GM18511 (cell line): Measurements from ENCODE around the gene BAG5.

Experiments
- ATAC-seq: cut with Tn5 transposase; IDR thresholded peaks from one replicate; pipeline ENCODE4 v1.9.1; 2021; ENCODE audit warnings: mild to moderate bottlenecking, moderate library complexity; ENCODE audit not compliant: unreplicated experiment

The BAG5 gene

DNA sequence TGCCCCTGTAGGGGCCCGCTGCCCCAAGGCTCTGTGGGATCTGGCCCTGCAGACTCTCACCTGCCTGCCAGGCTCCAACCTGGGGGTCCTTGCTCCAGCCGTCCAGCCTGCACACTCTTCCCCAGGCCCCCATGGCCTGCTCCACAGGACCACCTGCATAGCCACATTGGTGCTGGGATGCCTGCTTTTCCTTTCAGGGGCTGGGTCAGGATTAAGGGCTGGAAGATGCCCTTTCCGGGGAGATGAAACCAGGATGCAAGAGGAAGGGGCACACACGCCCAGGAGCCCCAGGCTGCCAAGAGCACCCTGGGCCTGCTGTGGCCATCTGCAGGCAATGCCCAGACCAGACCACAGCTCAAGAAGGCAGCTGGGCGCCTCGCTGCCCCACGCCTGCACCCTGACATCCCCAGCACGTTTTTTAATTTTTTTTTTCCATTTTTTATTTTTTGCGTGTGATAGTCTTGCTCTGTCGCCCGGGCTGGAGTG is 15.0 kb downstream of the BAG5 start:
- ATAC-seq: no peak

DNA sequence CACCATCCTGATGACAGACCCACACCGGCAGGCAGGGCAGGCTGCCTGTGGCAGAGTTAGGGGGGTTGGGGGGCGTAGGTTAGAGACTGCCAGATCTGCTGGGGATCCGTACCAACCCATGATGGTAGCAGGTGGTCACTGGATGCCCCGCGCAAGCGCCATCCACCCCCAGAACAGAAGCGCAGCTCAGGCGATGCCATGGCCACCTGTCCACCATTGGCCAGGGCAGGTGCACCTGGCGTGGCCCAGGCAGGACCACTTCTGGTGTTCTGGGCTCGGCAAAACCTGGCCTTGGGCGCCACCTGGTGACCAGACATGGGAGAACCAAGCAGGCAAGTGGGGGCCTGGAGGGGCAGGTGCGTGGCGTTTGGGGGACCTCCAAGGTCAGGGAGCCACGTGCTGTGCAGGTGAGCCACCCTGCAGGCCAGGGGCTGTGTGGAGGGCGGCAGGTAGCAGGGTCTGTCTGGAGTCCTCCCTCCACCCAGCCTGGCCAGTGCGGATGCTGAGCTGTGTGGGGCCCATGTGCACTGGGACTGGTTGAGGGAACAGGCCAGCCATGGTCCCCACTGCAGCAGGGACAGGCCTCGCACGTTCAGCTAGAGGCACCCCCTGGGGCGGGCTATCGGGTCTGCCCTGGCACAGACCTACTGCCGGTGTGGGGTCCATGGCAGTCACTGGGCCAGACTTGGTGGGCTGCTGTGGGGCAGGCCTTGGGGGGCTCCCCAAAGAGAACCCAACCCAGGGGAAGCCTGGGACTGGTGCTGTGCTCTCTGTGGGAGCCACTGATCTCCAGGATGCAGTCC is 15.6 kb downstream of the BAG5 start:
- no peak for ATAC-seq

DNA sequence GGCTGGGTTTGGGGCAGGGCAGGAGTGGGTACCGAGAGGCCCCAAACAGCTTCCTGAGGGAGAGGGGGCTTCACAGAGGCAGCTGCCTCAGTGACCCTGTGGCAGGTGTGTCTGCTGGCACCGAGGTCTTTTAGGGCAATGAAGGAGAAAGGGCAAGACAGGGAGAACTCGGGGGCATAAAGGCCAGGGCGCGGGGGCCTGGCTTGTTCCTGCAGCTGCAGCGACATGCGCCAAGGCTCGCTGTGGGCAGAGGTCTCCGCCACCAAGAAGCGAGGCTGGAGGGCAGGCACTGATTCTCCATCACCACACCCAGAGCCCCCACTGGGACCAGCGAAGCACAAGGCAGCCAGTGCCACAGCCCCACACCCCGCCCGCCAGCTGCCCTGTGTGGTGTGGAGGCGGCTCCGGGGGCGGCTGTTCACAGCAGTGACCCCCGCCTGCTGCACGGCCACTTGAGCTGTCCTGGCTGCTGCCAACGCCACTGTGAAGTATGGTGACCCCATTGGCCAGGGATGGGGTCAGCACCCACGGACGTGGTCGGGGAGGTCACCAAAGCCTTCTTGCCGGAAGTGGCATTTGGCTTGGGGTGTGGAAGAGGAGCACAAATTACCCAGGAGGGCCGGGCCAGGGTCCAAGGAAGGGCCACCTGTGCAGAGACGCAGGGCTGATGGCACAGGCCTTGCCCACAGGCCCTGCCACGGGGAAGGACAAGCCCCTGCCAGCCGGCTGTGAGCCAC is 16.4 kb downstream of the BAG5 start:
- no peak for ATAC-seq

DNA sequence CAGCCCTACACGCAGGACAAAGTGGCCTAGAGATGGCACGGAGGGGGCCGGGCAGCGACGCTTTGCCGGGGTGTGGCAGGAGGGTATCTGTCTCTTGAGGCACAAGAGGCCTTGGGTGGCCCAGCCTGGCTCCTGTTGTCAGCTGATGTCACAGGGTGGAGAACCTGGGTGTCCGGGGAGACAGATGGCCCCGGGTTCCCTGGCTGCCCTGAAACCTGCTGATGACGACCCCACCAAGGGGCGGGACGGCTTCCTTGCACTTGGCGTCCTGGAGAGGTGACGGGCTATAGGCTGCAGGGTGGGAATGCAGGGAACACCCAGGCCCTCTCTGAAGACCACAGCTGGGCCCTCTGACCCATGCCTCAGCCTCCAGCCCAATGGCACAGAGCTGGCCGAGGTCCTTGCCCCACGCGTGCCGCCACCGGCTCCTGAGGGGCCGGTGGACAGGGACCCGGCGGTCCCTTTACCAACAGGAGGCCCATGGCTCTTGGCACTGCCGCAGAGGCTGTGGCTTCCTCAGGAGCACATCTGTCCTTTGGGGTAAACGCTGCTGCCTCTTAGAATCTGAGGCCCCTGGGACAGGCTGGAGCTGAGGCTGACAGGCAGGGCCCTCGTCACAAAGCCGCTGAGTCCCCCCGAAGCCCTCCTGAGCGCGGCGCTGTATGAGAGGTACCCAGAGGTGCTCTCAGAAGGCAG is 17.1 kb downstream of the BAG5 start:
- ATAC-seq: no peak

DNA sequence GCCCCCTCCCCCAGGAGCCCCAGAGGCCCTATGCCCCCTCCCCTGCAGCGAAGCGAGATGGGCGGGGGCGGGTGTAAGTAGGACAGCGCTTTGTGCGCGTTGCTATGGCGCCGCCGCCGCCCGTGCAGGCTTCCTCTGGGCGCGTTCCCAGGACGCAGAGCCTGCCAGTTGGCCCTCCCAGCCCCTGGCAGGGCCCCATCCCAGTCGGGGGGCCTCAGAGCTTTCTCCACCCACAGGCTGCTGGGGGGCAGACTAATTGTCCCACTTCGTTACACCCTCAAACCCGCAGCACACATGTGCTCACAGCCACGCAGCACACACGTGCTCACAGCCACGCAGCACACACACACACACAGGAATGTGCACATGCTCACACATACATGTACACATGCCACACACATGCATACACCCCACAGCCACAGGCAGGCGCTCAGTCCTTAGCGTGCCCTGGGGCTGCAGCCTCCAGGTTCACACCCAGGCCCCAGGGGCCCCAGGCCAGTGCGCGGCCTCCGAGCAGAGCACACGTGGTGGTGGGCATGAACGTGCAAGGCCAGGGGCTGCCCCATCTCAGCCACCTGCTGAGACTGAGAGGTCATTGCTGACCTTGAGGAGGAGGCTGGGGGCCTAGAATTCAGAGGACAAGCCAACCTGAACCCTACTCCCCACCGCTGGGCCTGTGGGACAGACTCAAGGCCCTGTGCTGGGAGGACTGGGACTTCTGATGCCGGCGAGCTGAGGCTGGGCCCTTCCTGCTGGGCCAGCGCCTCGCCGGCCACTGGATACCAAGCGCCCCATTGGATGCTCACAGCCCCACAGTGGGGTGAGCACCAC is 17.9 kb downstream of the BAG5 start:
- no peak for ATAC-seq

DNA sequence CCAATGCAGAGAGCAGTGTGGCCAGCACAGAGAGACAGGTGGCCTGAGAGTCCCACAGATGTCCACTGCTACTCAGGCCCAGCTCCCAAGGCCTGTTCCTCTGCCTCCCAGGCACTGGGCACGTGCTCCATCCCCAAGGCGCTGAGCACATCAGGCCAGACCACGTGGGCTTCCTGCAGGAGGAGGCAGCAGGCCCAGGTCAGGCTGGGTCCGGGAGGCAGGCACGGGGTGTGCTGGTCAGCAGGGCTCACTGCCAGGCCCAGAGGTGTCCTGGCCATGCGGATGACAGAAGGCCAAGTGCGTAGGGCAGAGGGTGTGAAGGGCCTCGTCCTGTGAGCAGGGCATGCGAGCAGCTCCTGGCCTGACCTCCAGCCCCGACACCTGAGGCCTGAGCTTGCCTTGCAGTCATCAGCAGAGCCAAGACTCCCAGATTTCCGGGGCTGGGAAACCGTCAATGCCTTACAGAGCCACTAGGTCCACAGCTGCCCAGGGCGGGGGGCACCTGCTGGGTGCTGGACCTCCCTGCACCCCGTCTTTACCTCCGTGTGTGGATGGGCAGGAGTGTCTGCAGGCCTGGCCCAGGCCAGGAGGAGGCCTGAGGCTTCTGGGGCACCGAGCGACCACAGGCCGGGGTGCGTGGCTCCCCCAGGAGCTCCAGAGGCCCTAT is 18.6 kb downstream of the BAG5 start:
- ATAC-seq: no peak

DNA sequence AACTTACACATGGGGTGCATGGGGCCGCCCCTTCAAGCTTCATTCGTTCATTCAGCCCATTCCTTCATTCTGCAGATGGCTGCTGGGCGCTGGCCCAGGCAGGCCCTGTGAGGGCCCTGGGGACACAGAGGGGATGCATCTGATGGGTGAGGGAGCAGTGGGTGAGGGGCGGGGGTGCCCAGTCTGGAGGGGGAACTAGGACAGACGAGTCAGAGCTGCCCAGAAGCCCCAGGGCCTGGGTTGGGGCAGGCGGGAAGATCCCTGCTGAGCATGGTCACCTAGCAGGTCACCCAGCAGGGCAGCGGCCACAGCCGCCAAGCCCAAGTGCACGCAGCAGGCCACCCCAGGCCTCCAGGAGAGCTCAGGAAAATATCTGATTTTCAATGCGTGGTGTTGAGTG is 19.3 kb downstream of the BAG5 start:
- no peak for ATAC-seq

DNA sequence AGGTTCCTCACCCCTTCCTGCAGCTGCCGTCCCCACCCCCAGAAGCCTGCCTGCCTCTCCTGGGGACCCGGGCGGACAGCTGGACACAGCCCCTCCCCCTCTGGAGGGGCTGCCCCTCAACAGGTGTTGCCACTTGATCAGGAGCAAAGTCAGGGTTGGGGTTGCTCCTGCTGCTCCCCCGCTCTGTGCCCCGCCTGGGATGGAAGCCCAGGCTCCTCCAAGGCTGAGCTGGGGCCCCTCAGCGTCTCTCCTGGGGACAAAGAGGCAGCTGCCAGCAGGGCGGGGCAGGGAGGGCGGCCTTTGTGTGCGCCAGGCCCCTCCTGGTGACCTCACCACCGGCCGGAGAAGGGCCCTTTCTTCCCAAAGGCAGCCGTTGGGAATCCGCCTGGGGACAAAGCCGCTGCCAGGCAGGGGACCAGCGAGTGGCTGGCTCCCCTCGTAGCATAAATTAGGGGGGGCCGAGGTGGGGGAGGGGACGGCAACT is 19.8 kb downstream of the BAG5 start:
- no peak for ATAC-seq

DNA sequence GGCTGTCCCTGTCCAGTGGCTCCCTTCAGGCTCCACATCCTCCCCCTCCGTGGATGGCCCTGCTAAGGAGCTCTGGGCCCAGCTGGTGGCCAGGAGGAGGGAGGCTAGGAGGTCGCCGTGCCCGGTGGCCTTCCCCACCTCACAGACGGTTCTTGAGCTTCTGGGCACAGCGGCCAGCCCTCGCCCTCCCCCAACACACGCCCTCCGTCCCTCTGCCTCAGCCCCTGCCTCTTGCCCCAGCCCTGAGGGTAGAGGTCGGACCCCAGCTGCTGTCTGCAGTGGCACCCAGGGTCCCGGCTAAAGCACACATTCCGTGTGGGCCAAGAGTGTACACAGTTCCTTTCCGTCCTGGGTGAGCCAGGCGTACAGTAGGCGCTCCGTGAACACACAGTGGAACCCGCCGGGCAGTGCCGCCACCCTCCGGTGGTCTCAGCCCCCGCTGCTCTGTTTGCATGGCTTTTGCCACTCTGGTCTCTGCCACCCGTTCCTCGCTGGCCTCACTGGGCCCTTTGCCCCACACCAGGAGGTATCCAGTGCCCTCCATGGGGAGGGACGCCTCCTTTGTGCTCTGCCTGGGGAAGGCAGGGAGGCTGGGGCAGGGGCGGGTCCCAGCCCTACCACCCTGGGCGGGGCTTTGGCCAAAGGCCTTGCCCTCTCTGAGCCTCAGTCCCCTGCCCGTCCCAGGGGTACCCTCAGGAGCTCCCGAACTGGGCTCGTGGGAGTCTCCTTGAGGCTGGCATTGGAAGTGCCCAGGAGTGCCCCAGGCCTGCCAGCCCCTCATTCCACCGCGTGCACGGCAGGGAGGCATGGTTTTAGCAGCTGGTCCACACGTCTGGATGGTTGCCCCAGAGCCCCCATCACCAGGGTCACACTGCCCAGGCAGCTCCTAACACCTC is 20.5 kb downstream of the BAG5 start:
- ATAC-seq: no peak

DNA sequence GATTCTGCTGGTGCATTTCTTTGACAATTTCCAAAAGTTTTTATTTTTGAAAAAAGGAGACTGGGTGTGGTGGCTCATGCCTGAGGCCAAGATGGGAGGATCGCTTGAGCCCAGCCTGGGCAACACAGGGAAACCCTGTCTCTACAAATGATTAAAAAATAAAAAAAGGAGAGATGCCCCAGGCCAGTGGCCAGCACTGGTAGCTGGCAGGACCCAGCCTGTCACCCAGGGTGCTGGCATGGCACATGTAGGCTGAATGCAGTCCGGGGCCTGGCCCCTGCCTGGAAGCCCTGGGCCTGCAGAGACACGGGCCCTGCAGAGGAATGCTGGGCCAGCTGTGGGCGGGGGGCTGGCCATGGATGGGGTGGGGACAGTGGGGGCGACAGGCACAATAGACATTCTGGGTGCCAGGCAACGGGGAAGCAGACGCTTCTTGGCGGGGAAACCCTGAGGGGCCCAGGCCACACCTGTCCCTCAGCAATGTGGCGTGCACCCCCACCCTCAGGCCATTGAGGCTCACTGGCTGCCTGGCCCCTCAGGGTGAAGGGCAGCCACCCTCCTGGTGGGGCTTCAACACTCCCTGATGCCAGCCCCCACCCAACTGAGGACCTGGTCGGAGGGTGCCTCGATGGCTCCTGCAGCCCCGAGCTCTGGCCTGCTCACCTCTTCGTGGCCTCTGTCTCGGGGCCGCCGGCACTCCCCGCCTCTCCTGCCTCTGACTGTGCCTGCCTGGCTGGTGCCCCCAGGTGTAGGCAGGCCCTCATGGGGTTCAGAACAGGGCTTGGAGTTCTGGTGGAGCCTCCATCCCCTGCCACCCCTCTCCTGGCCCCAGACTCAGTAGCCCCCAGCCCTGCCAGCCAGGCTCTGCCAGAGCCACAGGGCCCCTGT is 21.4 kb downstream of the BAG5 start:
- ATAC-seq: no peak

DNA sequence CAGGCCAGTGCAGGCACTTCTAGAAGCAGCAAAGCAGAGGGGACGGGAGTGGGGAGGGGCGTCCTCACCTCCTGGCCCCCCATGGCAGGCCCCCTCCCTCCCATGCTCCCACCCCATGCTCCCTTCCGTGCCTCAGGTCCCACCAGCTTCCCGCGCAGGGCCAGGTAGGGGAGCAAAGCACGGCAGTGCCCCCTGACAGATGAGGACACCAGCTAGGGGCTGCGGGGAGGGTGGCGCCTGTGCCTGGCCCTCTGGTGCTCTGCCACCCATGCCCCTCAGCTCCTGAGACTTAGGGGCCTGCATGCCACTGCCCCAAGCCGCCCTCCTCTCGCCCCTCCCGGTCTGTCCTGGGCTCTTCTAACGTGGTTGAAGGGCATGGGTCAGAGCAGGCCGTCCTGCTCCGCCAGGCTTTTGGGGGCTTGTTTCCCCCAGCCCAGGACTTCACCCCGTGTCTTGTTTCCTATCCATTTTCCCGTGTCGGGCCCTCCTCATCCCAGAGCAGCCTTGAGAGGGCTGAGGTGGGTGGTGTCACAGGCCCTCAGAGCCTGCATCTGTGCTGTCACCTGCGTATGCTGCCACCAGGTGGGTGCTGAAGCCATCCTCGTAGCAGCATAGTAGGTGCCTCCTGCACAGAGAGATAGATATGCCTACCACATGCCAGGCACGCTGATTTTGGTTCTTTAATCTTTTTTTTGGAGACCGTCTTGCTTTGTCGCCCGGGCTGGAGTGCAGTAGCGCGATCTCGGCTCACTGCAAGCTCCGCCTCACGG is 23.2 kb downstream of the BAG5 start:
- no peak for ATAC-seq

DNA sequence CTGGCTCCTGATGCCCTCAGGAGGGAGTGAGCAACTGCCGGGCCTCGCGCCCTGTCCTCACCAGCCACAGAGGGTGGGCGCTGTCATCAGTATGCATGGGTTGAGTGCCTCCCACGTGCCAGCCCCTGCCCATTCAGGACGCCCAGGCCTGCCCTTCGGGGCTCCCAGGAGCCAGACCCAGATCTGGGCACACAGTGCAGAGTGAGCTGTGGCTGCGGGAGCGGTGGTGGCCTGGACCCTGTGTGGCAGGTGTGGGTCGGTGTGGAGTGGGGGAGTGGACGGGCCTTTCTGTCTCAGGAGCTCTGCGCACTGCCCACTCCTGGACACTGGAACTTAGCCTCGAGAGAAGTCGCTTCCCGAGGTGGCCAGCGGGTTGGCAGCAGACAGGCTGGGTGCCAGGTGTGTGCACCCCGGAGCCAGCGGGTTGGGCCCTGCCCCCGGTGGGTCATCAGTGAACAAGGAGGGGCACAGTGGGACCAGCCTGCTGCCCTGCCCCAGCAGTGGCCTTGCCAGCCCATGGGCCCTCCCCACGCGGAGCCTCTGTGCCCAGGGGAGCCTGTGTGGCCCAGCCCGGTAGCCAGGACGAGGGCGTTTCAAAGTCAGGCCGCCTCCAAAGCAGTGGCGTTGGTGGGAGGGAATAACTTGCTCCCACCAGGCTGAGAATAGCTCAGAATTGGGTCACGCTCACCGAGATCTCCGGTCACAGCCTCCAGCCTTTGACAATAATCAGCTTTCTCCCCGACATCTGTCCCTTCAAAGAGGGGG is 24.0 kb downstream of the BAG5 start:
- no peak for ATAC-seq

DNA sequence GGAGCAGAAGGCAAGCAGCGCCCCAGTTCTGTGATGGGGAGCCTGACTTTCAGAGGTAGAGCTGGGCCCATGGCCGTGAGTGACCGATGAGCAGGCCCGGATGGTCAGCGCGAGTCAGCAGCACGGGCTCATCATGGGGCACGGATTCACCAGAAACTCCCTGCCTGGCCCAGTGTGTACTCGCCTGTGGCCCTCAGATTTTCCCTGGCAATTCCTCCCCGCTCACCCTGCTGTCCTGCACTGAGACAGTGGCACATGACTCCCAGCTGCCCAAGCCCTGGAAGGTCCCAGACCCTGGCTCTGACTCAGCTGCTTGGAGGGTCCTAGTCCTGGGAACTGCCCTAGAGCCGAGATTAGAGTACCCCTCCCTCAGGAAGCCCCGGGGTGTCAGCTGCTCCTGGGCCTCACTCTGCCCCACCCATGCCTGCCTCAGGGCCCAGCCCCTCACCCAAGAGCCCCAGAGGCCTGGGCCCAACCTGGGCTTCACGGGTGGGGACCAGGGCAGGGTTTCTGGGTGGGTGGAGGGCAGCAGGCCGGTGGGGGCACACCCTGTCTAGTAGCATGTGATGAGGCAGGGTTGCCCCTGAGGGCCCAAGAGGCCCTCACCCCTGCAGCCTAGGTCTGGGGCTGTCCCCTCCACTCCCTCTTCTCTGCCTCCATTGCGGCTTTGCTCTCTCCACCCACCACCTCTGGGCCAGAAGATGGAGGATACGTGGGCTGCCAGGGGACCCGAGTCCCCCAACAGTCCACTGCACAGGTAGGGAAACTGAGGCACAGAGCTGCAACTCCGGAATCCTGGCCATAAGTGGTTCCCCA is 25.1 kb downstream of the BAG5 start:
- no peak for ATAC-seq

DNA sequence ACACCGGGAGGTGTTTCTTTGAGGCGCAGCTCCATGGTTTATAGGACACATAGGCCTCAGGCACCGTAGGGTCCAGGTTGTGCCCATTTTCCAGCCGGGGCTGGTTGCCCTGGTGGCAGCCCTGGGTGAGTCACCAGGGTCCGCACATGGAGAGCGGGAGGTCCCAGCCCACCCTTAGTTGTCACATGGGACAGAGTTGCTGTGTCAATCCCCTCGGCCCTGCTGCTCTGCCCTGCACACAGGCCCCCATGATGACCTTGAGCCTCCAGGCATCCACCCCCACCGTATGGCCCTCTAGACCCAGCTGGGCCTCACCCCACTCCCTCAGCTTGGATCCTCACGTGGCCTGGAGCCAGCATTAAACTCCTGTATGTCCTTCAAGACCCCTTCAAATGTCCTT is 25.8 kb downstream of the BAG5 start:
- no peak for ATAC-seq

DNA sequence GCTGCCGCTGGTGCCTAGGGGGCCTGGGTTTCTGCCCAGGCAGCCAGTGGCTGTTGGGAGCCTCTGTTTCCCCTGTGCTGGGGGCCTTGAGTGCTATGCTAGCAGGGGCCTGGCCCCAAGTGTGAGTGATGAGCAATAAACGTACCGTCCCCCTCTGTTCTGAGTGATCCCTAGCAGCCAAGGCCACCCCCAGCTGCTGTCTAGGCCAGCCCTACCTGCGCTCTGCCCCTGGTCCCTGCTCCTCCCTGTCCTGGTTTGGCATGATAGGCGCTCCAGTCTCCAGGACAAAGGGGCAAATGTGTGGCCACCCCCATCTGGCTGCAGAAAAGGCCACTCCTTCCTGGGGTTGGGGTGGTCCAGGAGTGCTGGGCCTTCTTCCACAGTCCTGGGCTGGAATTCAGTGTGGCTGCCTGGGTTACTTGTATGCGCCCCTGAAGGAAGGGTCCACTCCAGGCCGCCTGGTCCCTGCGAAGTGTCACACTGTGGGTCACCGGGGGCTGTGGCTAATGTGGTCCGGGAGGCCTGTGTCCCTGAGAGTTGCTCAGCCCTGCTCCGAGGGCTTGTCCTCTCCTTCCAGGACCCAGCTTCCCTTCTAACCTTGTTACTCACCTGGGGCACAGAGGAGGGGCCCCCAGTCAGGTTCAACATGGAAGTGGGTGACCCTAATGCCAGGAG is 26.4 kb downstream of the BAG5 start:
- no peak for ATAC-seq
